ENCODE measurements around the gene ARID1A. TPM values are rescaled to one million over a fixed set of nuclear protein-coding genes. Genes with fewer than 3 reads are reported as not detected.

The ARID1A gene
- total RNA-seq, 1 experiment from 2014 or later = 26.2 TPM

- DNase-seq (ENCODE audit: low read depth) = peak; percentile 49
Measured at GRCh38 chr1:26826261-26827105, 130.7 kb downstream of the ARID1A start, which contains the start of gene ZDHHC18. ZDHHC18 (plus strand) TSS chr1:26826688; CDS start chr1:26826805, 117 bp downstream.

GRCh38 chr1:26827106-26827604 lies 131.3 kb downstream of the ARID1A start:
- DNase-seq (ENCODE audit: low read depth) = no peak

GRCh38 chr1:26827663-26828062 lies 131.8 kb downstream of the ARID1A start:
- no peak for DNase-seq (ENCODE audit: low read depth)

GRCh38 chr1:26828411-26828991 lies 132.7 kb downstream of the ARID1A start:
- DNase-seq (ENCODE audit: low read depth) = no peak

GRCh38 chr1:26829184-26829911 lies 133.5 kb downstream of the ARID1A start:
- no peak for DNase-seq (ENCODE audit: low read depth)

GRCh38 chr1:26831059-26831458 lies 135.2 kb downstream of the ARID1A start:
- DNase-seq (ENCODE audit: low read depth) = no peak

Other genes starting within 250 kb of the ARID1A start
- 1,156 and 1,189 TPM in 2 replicates for gene HMGN2, start 223.6 kb upstream of the ARID1A start, total RNA-seq (2014; rRNA removed; shearing (Covaris generic))
- gene RPS6KA1, start 166.3 kb upstream of the ARID1A start, total RNA-seq (2014; rRNA removed; shearing (Covaris generic)) = 24.8 and 34.2 TPM in 2 replicates
- gene PIGV, start 91.9 kb downstream of the ARID1A start, total RNA-seq (2014; rRNA removed; shearing (Covaris generic)) = 13.1 and 17.0 TPM in 2 replicates
- 36.2 and 41.2 TPM in 2 replicates for gene ZDHHC18, start 130.7 kb downstream of the ARID1A start, total RNA-seq (2014; rRNA removed; shearing (Covaris generic))
- gene SFN, start 167.1 kb downstream of the ARID1A start, total RNA-seq (2014; rRNA removed; shearing (Covaris generic)) = 0.76 TPM in 1 of 2 replicates, not detected in the other
- gene GPN2, start 194.3 kb downstream of the ARID1A start, total RNA-seq (2014; rRNA removed; shearing (Covaris generic)) = 9.5 and 15.7 TPM in 2 replicates
- 5.6 and 14.5 TPM in 2 replicates for gene GPATCH3, start 204.5 kb downstream of the ARID1A start, total RNA-seq (2014; rRNA removed; shearing (Covaris generic))
- gene NR0B2, start 218.0 kb downstream of the ARID1A start, total RNA-seq (2014; rRNA removed; shearing (Covaris generic)) = not detected in 2 replicates
- 63.5 and 80.9 TPM in 2 replicates for gene NUDC, start 225.7 kb downstream of the ARID1A start, total RNA-seq (2014; rRNA removed; shearing (Covaris generic))

Measured in M059J (cell line).